AG04450 (cell line): ENCODE measurements around the gene EXOC6. TPM values are rescaled to one million over a fixed set of nuclear protein-coding genes. Genes with fewer than 3 reads are reported as not detected.
A peak's percentile ranks its signal among the peaks of the same experiment; 100 is the strongest.

Source experiments
- CTCF ChIA-PET: fragments of 300-600, 350-600 bp; formaldehyde crosslinking; extraction: SDS; loops from one replicate; lab custom pipeline; 2022; ENCODE audit warnings: antibody characterized with exemption, inconsistent platforms; lab: Charles Lee
- POLR2A ChIA-PET: fragments of 350-600 bp; formaldehyde crosslinking; extraction: SDS; loops from one replicate; lab custom pipeline; 2021; ENCODE audit warnings: antibody characterized with exemption, inconsistent platforms; lab: Yijun Ruan, JAX
- DNase-seq: peaks from one replicate; pipeline ENCODE4 v3.0.0-alpha.2; 2011; ENCODE audit warnings: low read depth, low spot score
- H3K27ac ChIP-seq: one replicate; pipeline ENCODE4 v1.5.1; 2012; ENCODE audit warnings: low read depth, low read length, control low read depth
- H3K27me3 ChIP-seq: one replicate; pipeline ENCODE4 v1.6.0; 2012; ENCODE audit warnings: low read length; ENCODE audit not compliant: control insufficient read depth, insufficient read depth
- H3K4me3 ChIP-seq: 2 replicates; pipeline ENCODE4 v1.5.1; 2011; ENCODE audit warnings: mild to moderate bottlenecking, low read depth, low read length, control low read depth
- H3K9me3 ChIP-seq: 2 replicates; pipeline ENCODE4 v1.5.1; 2012; ENCODE audit warnings: low read length; ENCODE audit not compliant: control insufficient read depth, insufficient read depth
- CTCF ChIP-seq: IDR thresholded peaks from 2 replicates; pipeline ENCODE4 v1.5.1; 2011; ENCODE audit warnings: low read depth, low read length, control low read depth, inconsistent platforms
- polyA plus RNA-seq: library from polyadenylated mRNA; depleted of rRNA; stranded (reverse); fragments of >200 nt; gene quantifications from 2 replicates; pipeline ENCODE4 v1.2.3, GENCODE V29; 2011

The EXOC6 gene
- polyA plus RNA-seq, 1 experiment = 21.8 TPM

- Histone ChIP-seq H3K27ac (no peak overlapping the region), H3K4me3 (no peak overlapping the region), H3K27me3 (no peaks in the 10 kb centered on the region), H3K9me3 (no peaks in the 10 kb centered on the region)
- DNase-seq = no peak
- ChIA-PET POLR2A (interaction anchor here (0.6 to 1.2 kb wide), 2 partner anchors 12 to 125 kb away, joined by 3 read pairs; no protein-coding TSS in a partner anchor), CTCF (interaction anchor here (1.4 kb wide), 1 partner anchor 29 kb away, joined by 4 read pairs; no protein-coding TSS in a partner anchor)
- no peak for TF ChIP-seq CTCF
These were observed 33.5 kb upstream of the EXOC6 start for GRCh38 chr10:92814790-92815189.

GRCh38 chr10:92816091-92816531 lies 32.2 kb upstream of the EXOC6 start:
- ChIA-PET CTCF (interaction anchor here (0.6 to 1.4 kb wide), 2 partner anchors 28 to 227 kb away, joined by 4 to 5 read pairs; no protein-coding TSS in a partner anchor), POLR2A (interaction anchor here (0.9 kb wide), 1 partner anchor 18 kb away, joined by 3 read pairs; no protein-coding TSS in a partner anchor)
- no peaks in the 10 kb centered on the region for H3K9me3 ChIP-seq
- no peak for DNase-seq
- H3K27me3 ChIP-seq = no peaks in the 10 kb centered on the region
- no peak for TF ChIP-seq CTCF
- no peak overlapping the region for H3K27ac ChIP-seq
- no peak overlapping the region for H3K4me3 ChIP-seq

GRCh38 chr10:92822060-92822634 lies 26.2 kb upstream of the EXOC6 start:
- TF ChIP-seq CTCF = no peak
- H3K9me3 ChIP-seq = no peaks in the 10 kb centered on the region
- ChIA-PET POLR2A (interaction anchor here (0.8 to 1.3 kb wide), 5 partner anchors 13 to 248 kb away, joined by 3 to 11 read pairs (median 3); partner anchors contain the start of gene IDE), CTCF (interaction anchor here (0.8 to 2.9 kb wide), 4 partner anchors 8 to 58 kb away, joined by 5 to 13 read pairs (median 6); no protein-coding TSS in a partner anchor)
- H3K4me3 ChIP-seq = no peak overlapping the region
- DNase-seq = peak; percentile 73
- H3K27ac ChIP-seq = peak overlapping the region; percentile 92
- H3K27me3 ChIP-seq = no peaks in the 10 kb centered on the region

- CTCF ChIA-PET = interaction anchor here (0.6 to 2.9 kb wide), 4 partner anchors 14 to 186 kb away, joined by 4 to 13 read pairs (median 6); no protein-coding TSS in a partner anchor
- TF ChIP-seq CTCF = peak; percentile 26; the same call in 1 of the 2 replicates
- H3K27me3 ChIP-seq = no peaks in the 10 kb centered on the region
- POLR2A ChIA-PET = interaction anchor here (0.8 to 1.3 kb wide), 2 partner anchors 12 to 24 kb away, joined by 3 to 11 read pairs; no protein-coding TSS in a partner anchor
- DNase-seq = no peak
- no peaks in the 10 kb centered on the region for H3K9me3 ChIP-seq
- peak overlapping the region; percentile 92 for H3K27ac ChIP-seq
- H3K4me3 ChIP-seq = no peak overlapping the region
These were observed 25.4 kb upstream of the EXOC6 start for GRCh38 chr10:92822964-92823363.

- Histone ChIP-seq H3K4me3 (no peak overlapping the region), H3K9me3 (no peaks in the 10 kb centered on the region), H3K27ac (no peak overlapping the region), H3K27me3 (no peaks in the 10 kb centered on the region)
- TF ChIP-seq CTCF = no peak
- CTCF ChIA-PET = no interaction called here
- POLR2A ChIA-PET = no interaction called here
- DNase-seq = no peak
These were observed 22.3 kb upstream of the EXOC6 start for GRCh38 chr10:92826061-92826460.
